Stomach (tissue), 9 donors: ENCODE measurements around the gene CDK2AP2. TPM values are rescaled to one million over a fixed set of nuclear protein-coding genes. Genes with fewer than 3 reads are reported as not detected.

ENCODE experiments used
- DNase-seq, 2 donors: peaks; one replicate each; pipeline versions ENCODE4 v3.0.0 to v3.0.0-alpha.2; 2013 to 2019
- H3K27ac ChIP-seq, 5 donors: fragments of 200-600 bp in 4 of 5; sonication (generic) in 4 of 5; one replicate each; pipeline ENCODE4 v1.5.1; 2013 to 2019; ENCODE audit warnings: mild to moderate bottlenecking in 1 of 5, moderate library complexity in 1 of 5
- H3K27me3 ChIP-seq, 3 donors: fragments of 200-600 bp; sonication (generic); one replicate each; pipeline ENCODE4 v1.5.1; 2017 to 2019; ENCODE audit warnings: mixed run types in 1 of 3
- H3K36me3 ChIP-seq, 4 donors: fragments of 200-600 bp; sonication (generic); 1 replicate in 3 of 4; 2 replicates in 1 of 4; pipeline ENCODE4 v1.5.1; 2016 to 2019
- H3K4me1 ChIP-seq, 4 donors: fragments of 200-600 bp; sonication (generic); one replicate each; pipeline ENCODE4 v1.5.1; 2016 to 2019
- H3K4me3 ChIP-seq, 4 donors: fragments of 200-600 bp; sonication (generic) in 3 of 4; one replicate each; pipeline ENCODE4 v1.5.1; 2016 to 2019; ENCODE audit warnings: mild to moderate bottlenecking in 1 of 4
- H3K9me3 ChIP-seq, 4 donors: fragments of 200-600 bp; sonication (generic); one replicate each; pipeline ENCODE4 v1.5.1; 2016 to 2019
- EP300 ChIP-seq: sonication (generic); formaldehyde crosslinking; IDR thresholded peaks from one replicate; pipeline ENCODE4 v1.6.1; 2017; ENCODE audit warnings: antibody characterized with exemption
- POLR2A ChIP-seq, 4 donors: fragments of 450-650 bp; IDR thresholded peaks; one replicate each; pipeline ENCODE4 v1.6.1; 2016; ENCODE audit warnings: antibody characterized with exemption in 4 of 4, control low read depth in 2 of 4, mild to moderate bottlenecking in 1 of 4, moderate library complexity in 1 of 4
- POLR2AphosphoS5 ChIP-seq, 3 donors: sonication (generic); formaldehyde crosslinking; IDR thresholded peaks; one replicate each; pipeline ENCODE4 v1.6.1; 2016; ENCODE audit warnings: antibody characterized with exemption in 3 of 3
- WGBS, 5 donors: extraction: QIAGEN DNeasy Blood & Tissue Kit in 3 of 5; methylation state at CpG; one replicate each; pipeline versions ENCODE4 v1.1.5 to v1.1.7; 2013 to 2018; 5-methylcytosine and 5-hydroxymethylcytosine counted together
- intact Hi-C: fragments of 100-400 bp; cut with DNase I; formaldehyde crosslinking; loops from one replicate; pipeline ENCODE4 v1.15.1; 2023; ENCODE audit warnings: low total_unique reads
- polyA plus RNA-seq, 3 donors: library from polyadenylated mRNA; stranded (reverse); fragments of 200-250 nt; gene quantifications; one replicate each; pipeline ENCODE4 v1.2.3, GENCODE V29; 2013
- total RNA-seq, 5 donors: library from RNA; depleted of rRNA; stranded (reverse); fragments of >200 nt; gene quantifications; one replicate each; pipeline versions ENCODE4 v1.1.0 to v1.2.3, GENCODE V29; 2014 to 2016
- TF ChIP-seq, protein P1 (sequence below), 7 experiments: fragments of 450-650 bp in 4 of 7; fragments of 200-600 bp in 3 of 7; sonication (generic) in 3 of 7; IDR thresholded peaks; one replicate each; pipeline ENCODE4 v1.5.1; 2016 to 2019; ENCODE audit warnings: antibody characterized with exemption in 7 of 7, control low read depth in 2 of 7, mild to moderate bottlenecking in 1 of 7
- donor health status: healthy with polysubstance abuse.
- donor health status: Bipolar disorder and iron deficiency.
- donor health status: healthy.

The CDK2AP2 gene
- total and polyA plus RNA-seq, 8 donors, result 8.3 to 95.9 (median 62.3) TPM

DNA sequence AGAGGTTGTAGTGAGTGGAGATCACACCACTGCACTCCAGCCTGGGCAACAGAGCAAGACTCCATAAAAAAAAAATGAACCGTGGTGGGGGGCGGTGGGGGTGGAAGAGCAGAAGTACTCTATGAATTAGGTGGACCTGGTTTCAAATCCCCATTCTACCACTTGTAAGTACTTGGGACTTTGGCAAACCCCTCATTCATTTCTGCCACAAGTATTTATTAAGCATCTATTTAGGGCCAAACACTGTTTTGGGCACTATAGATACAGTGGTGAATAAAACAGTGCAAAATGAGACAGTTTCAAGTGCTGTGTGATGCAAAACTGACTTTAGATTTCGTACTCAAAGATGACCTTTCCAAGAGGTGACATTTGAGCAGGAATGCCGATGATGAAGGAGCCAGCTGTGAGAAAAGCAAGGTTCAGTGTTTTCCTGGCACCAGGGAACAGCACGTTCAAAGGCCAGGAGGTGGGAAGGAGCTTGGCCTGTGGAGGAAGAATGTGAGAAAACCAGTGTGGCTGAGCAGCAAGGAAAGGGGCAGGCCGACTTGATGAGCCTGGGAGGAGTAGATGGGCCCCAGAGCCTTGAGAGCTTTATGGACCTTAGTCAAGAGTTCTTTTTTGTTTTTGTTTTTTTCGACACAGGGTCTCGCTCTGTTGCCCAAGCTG, 37.5 kb downstream of the CDK2AP2 start:
- H3K27me3 ChIP-seq, result no peaks in the 10 kb centered on the region
- WGBS, 5 donors, result 75 to 87% (median 82%) methylated on average over 8 of the region's 8 CpGs
- H3K36me3 ChIP-seq, result peaks cover 0 to 5% (median 2%) of the 10 kb centered on the region in 4 donors
- H3K9me3 ChIP-seq, result no peaks in the 10 kb centered on the region
- H3K4me1 ChIP-seq, result peaks cover 28 to 44% (median 42%) of the 10 kb centered on the region in 4 donors
- no peak overlapping the region for H3K4me3 ChIP-seq
- intact Hi-C loops, result no loop called here
- no peak overlapping the region for H3K27ac ChIP-seq
- DNase-seq, result no peak
- TF ChIP-seq, protein P1, sequence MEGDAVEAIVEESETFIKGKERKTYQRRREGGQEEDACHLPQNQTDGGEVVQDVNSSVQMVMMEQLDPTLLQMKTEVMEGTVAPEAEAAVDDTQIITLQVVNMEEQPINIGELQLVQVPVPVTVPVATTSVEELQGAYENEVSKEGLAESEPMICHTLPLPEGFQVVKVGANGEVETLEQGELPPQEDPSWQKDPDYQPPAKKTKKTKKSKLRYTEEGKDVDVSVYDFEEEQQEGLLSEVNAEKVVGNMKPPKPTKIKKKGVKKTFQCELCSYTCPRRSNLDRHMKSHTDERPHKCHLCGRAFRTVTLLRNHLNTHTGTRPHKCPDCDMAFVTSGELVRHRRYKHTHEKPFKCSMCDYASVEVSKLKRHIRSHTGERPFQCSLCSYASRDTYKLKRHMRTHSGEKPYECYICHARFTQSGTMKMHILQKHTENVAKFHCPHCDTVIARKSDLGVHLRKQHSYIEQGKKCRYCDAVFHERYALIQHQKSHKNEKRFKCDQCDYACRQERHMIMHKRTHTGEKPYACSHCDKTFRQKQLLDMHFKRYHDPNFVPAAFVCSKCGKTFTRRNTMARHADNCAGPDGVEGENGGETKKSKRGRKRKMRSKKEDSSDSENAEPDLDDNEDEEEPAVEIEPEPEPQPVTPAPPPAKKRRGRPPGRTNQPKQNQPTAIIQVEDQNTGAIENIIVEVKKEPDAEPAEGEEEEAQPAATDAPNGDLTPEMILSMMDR (IDR thresholded peaks at IDR 0.05), result no peak
- TF ChIP-seq POLR2AphosphoS5 (IDR thresholded peaks at IDR 0.05) (no peak), EP300 (no peak), POLR2A (IDR thresholded peaks at IDR 0.05) (no peak)

DNA sequence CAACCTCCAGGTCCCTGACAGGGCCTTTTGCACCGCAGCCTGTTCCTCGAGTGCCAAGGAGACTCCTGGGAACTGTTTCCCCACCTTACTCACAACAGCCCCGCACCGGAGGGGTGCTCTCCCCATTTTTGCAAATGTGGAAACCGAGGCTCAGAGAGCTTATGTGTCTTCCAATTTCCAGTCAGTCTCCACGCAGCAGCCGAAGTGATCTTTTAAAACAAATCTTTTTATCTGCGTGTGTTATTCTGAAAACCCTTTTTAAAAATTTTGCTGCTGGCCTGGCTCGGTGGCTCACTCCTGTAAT, 38.5 kb downstream of the CDK2AP2 start:
- peak overlapping the region; percentile 90 to 96 (median 92) for H3K27ac ChIP-seq
- DNase-seq, result no peak
- H3K4me3 ChIP-seq, result peak overlapping the region; percentile 82 to 95 (median 88)
- H3K9me3 ChIP-seq, result no peaks in the 10 kb centered on the region
- 5 to 9% (median 7%) methylated on average over 9 of the region's 9 CpGs for WGBS, 5 donors
- peaks cover 0 to 5% (median 2%) of the 10 kb centered on the region in 4 donors for H3K36me3 ChIP-seq
- intact Hi-C loops, result no loop called here
- TF ChIP-seq, protein P1 (IDR thresholded peaks at IDR 0.05), result no peak
- TF ChIP-seq EP300, result no peak
- TF ChIP-seq POLR2AphosphoS5 (IDR thresholded peaks at IDR 0.05), result no peak
- TF ChIP-seq POLR2A (IDR thresholded peaks at IDR 0.05), result no peak
- peaks cover 30 to 49% (median 47%) of the 10 kb centered on the region in 4 donors for H3K4me1 ChIP-seq
- H3K27me3 ChIP-seq, result no peaks in the 10 kb centered on the region

DNA sequence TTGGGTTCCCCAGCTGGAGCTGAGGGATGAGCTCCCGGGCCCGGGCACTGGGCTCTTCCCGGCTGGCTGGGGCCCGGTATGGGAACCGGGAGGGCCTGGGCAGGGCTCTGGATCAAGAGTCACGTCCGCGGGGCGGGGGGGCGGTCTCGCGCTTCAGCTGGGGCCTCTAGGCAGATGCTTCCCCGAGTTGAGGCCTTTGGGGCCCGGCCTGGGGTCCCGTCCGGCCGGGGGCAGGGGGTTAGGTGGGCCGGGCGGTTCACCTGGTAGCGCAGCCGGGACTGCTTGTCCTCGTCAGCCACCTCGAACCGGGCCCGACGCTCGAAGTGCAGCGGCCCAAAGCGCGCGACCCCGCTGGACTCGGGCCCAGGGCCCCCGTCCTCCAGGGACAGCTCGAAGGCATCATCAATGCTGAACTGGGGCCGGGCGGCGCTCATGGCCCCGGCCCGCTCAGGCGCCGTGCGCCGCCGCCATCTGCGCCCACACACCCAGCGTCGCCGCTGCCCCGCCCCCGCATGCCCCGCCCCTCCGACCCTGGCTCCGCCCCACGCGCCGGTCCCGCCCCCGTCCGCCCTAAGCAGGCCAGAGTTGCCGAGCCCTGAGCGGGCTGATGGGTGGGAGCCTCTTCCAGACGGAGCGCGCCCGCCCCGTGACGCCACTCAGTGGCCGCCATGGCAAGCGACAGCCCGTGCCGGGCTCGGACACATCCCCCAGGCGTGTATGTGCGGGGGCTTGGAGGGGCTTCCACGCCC, 39.0 kb downstream of the CDK2AP2 start, which contains the start of gene TMEM134:
TMEM134 (minus strand) TSS at position 493 of the 749 bp plus-strand sequence; CDS start at position 434, 59 bp downstream.
- Histone ChIP-seq H3K4me1 (peaks cover 33 to 54% (median 51%) of the 10 kb centered on the region in 4 donors), H3K36me3 (peaks cover 0 to 5% (median 2%) of the 10 kb centered on the region in 4 donors), H3K9me3 (no peaks in the 10 kb centered on the region), H3K27ac (peak within 1 kb of the TSS; percentile 90 to 96 (median 92)), H3K4me3 (peak within 1 kb of the TSS; percentile 82 to 95 (median 88)), H3K27me3 (no peaks in the 10 kb centered on the region)
- TF ChIP-seq, protein P1 (IDR thresholded peaks at IDR 0.05), result peak in 3 of 7 experiments; percentile 25 to 41 (median 40)
- TF ChIP-seq POLR2A (IDR thresholded peaks at IDR 0.05) (no peak), POLR2AphosphoS5 (IDR thresholded peaks at IDR 0.05) (peak; percentile 79 to 97 (median 90)), EP300 (no peak)
- peak; percentile 94 to 98 for DNase-seq
- intact Hi-C loops, result no loop called here
- 0 to 1% (median 0%) methylated on average over 5 to 76 of the region's 76 CpGs for WGBS, 5 donors

DNA sequence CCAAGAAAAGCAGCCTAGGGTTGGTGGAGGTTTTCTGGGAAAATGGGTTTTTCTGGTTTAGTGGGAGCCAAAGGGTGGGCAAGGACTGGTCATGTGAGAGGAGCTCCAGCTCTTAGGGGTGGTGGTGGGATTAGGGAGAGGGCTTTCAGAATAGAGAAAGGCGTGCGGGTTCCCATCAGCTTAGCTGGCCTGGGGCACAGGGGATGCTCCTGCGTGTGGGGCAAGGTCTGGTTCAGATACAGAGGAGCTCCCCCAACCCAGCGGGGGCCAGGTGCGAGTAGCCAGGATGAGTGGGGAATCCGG, 39.6 kb downstream of the CDK2AP2 start:
- intact Hi-C loops, result no loop called here
- Histone ChIP-seq H3K27me3 (no peaks in the 10 kb centered on the region), H3K4me1 (peaks cover 37 to 58% (median 55%) of the 10 kb centered on the region in 4 donors), H3K9me3 (no peaks in the 10 kb centered on the region), H3K4me3 (peak overlapping the region; percentile 82 to 95 (median 88)), H3K36me3 (peaks cover 0 to 5% (median 2%) of the 10 kb centered on the region in 4 donors), H3K27ac (peak overlapping the region; percentile 85 to 96 (median 92))
- WGBS, 5 donors, result 0 to 7% (median 2%) methylated on average over 3 to 6 of the region's 6 CpGs
- TF ChIP-seq POLR2A (IDR thresholded peaks at IDR 0.05), result no peak
- TF ChIP-seq EP300, result no peak
- no peak for TF ChIP-seq POLR2AphosphoS5 (IDR thresholded peaks at IDR 0.05)
- TF ChIP-seq, protein P1 (IDR thresholded peaks at IDR 0.05), result no peak
- no peak for DNase-seq
